Smooth muscle cell (in vitro differentiated cells): ENCODE results near the gene KLHL40. TPM values are rescaled to one million over a fixed set of nuclear protein-coding genes. Genes with fewer than 3 reads are reported as not detected.

ENCODE experiments used
- DNase-seq: peaks from one replicate; lab custom pipeline; 2025; ENCODE audit not compliant: unreplicated experiment; lab: John Stamatoyannopoulos, UW
- H2AFZ ChIP-seq: fragments of 200-600 bp; sonication (generic); 2 replicates; pipeline ENCODE4 v1.6.0; 2016; ENCODE audit warnings: antibody characterized with exemption, low read depth, mild to moderate bottlenecking
- H3F3A ChIP-seq: fragments of 200-600 bp; sonication (generic); 2 replicates; pipeline ENCODE4 v1.6.0; 2017; ENCODE audit warnings: antibody characterized with exemption, low read depth
- H3K27ac ChIP-seq: fragments of 200-600 bp; sonication (generic); 2 replicates; pipeline ENCODE4 v1.5.1; 2016; ENCODE audit warnings: low read depth, mild to moderate bottlenecking
- H3K27me3 ChIP-seq: fragments of 200-600 bp; sonication (generic); 2 replicates; pipeline ENCODE4 v1.6.1; 2016; ENCODE audit warnings: low read depth, mild to moderate bottlenecking
- H3K36me3 ChIP-seq: fragments of 200-600 bp; sonication (generic); 2 replicates; pipeline ENCODE4 v1.5.1; 2016; ENCODE audit warnings: low read depth
- H3K4me1 ChIP-seq: fragments of 200-600 bp; sonication (generic); 2 replicates; pipeline ENCODE4 v1.5.1; 2016; ENCODE audit warnings: low read depth
- H3K4me2 ChIP-seq: fragments of 200-600 bp; sonication (generic); 2 replicates; pipeline ENCODE4 v1.6.0; 2016; ENCODE audit warnings: mild to moderate bottlenecking
- H3K4me3 ChIP-seq: fragments of 200-600 bp; sonication (generic); 2 replicates; pipeline ENCODE4 v1.5.1; 2016; ENCODE audit warnings: mild to moderate bottlenecking
- H3K79me2 ChIP-seq: fragments of 200-600 bp; sonication (generic); 2 replicates; pipeline ENCODE4 v1.6.0; 2016; ENCODE audit warnings: low read depth, mild to moderate bottlenecking
- H3K9ac ChIP-seq: fragments of 200-600 bp; sonication (generic); 2 replicates; pipeline ENCODE4 v1.6.0; 2016; ENCODE audit warnings: low read depth
- H3K9me3 ChIP-seq: fragments of 200-600 bp; sonication (generic); replicated peaks from 2 replicates; pipeline ENCODE4 v1.5.1; 2016; ENCODE audit warnings: low read depth
- H4K20me1 ChIP-seq: fragments of 200-600 bp; sonication (generic); 2 replicates; pipeline ENCODE4 v1.6.0; 2016; ENCODE audit warnings: low read depth
- CTCF ChIP-seq: fragments of 200-600 bp; sonication (generic); IDR thresholded peaks from 2 replicates; pipeline ENCODE4 v1.5.1; 2017; ENCODE audit warnings: borderline replicate concordance, mild to moderate bottlenecking, antibody characterized with exemption; ENCODE audit not compliant: insufficient read depth, poor library complexity, severe bottlenecking
- WGBS: methylation state at CpG from one replicate; pipeline ENCODE4 v1.1.7; 2016; ENCODE audit warnings: low lambda C conversion rate; 5-methylcytosine and 5-hydroxymethylcytosine counted together
- polyA plus RNA-seq: library from polyadenylated mRNA; unstranded; fragments of >200 nt; fragmentation: Nextera tagmentation; extraction: Ambion mirVana; gene quantifications from 2 replicates; pipeline ENCODE4 v1.2.1, GENCODE V29; 2016
- total RNA-seq: library from RNA; depleted of rRNA; stranded (reverse); fragments of >200 nt; gene quantifications from 2 replicates; pipeline ENCODE4 v1.2.3, GENCODE V29; 2014

The KLHL40 gene
- total and polyA plus RNA-seq, 2 experiments from 2014 or later: not detected

DNA sequence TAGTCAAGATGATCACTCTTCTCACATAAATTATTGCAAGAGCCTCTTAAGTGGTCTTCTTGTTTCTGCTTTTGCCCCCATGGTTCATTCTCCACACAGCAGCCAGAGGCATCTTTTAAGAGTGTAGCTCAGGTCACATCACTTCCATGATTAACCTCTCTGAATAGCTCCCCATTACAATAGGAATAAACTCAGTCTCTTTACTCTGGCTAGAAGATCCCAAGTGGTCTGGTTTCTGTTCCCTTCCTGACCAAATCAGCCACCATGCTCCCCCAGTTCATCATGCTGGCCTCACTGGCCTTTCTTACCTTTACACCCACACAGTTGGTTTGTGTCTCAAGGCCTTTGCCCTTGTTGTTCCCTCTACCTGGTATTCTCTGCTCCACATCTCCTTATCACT is 9.0 kb downstream of the KLHL40 start:
- Histone ChIP-seq H3K79me2 (no peaks in the 10 kb centered on the region), H3K9me3 (no peaks in the 10 kb centered on the region), H3K4me1 (no peaks in the 10 kb centered on the region), H3K4me2 (no peak overlapping the region), H3K27ac (no peak overlapping the region), H3F3A (no peaks in the 10 kb centered on the region), H2AFZ (no peak overlapping the region), H3K27me3 (peaks cover 17% of the 10 kb centered on the region), H3K36me3 (no peaks in the 10 kb centered on the region), H4K20me1 (no peaks in the 10 kb centered on the region), H3K9ac (no peak overlapping the region), H3K4me3 (no peak overlapping the region)
- DNase-seq: no peak
- no peak for TF ChIP-seq CTCF

DNA sequence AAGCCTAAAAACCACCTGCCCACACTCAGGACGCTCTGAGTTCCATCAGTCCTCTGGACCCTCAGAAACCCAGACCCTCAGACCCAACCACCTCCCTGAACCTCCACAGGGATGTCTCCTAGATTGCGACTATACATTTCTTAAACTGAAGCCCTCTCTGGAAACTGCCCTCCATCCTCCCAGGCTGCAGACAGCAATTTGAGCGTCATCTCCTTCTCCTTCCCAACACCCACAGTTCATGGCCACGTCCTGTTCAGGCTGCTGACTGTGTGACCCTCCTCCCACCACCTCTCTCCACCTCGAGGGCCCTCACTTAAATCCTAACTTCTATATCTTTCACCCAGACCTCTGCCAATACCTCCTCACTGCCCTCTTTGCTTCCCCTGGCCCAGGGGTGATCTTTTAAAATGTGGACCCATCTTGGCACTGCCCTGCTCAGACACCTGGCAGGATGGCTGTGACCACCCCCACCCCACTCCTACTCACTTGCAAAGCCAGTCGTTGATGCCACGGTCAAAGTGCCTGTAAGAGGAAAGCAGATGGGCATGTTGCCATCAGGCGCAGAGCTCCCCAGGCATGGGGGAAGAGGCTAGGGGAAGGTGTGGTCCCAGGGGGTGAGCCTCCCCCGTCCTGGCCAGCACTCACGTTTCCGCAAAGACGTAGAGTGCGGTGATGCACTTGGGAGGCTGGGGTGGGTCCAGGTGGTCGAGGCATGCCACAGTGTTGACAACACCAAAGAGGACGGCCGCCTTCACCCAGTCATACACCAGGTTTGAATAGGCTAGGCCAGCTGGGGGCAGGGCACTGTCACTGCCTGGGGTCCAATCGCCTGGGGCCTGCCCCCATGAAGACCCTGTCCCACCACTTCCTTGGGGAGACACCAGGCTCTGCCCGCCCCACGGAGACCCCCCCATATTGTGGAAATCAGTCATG is 11.3 kb downstream of the KLHL40 start:
- H3K36me3 ChIP-seq: no peaks in the 10 kb centered on the region
- H3K4me2 ChIP-seq: no peak overlapping the region
- no peak overlapping the region for H2AFZ ChIP-seq
- no peaks in the 10 kb centered on the region for H3K4me1 ChIP-seq
- H3K79me2 ChIP-seq: no peaks in the 10 kb centered on the region
- peaks cover 14% of the 10 kb centered on the region for H3K27me3 ChIP-seq
- H3K9ac ChIP-seq: no peak overlapping the region
- TF ChIP-seq CTCF: no peak
- no peaks in the 10 kb centered on the region for H3K9me3 ChIP-seq
- no peak overlapping the region for H3K4me3 ChIP-seq
- WGBS: 86% methylated on average over 19 of the region's 19 CpGs
- H3F3A ChIP-seq: no peaks in the 10 kb centered on the region
- H4K20me1 ChIP-seq: no peaks in the 10 kb centered on the region
- no peak overlapping the region for H3K27ac ChIP-seq
- no peak for DNase-seq

- Histone ChIP-seq H3K27me3 (peaks cover 14% of the 10 kb centered on the region), H3K4me1 (no peaks in the 10 kb centered on the region)
- no peak for DNase-seq
Measured at GRCh38 chr3:42697289-42698051, 12.1 kb downstream of the KLHL40 start.

More at GRCh38 chr3:42697289-42698051, 12.1 kb downstream of the KLHL40 start:
- Histone ChIP-seq H3K9ac (no peak overlapping the region), H3K4me2 (no peak overlapping the region), H3K4me3 (no peak overlapping the region), H3K9me3 (no peaks in the 10 kb centered on the region), H3K79me2 (no peaks in the 10 kb centered on the region), H3K36me3 (no peaks in the 10 kb centered on the region), H4K20me1 (no peaks in the 10 kb centered on the region), H3F3A (no peaks in the 10 kb centered on the region), H2AFZ (no peak overlapping the region), H3K27ac (no peak overlapping the region)
- TF ChIP-seq CTCF: no peak
- WGBS: 91% methylated on average over 18 of the region's 18 CpGs
